SK-N-MC (cell line): ENCODE data around the gene CAPG.

Source experiments
- EZH2 ChIP-seq: fragments of 200-600 bp; sonication (generic); IDR thresholded peaks from one replicate; pipeline ENCODE4 v1.6.1; 2017; ENCODE audit warnings: antibody characterized with exemption
- POLR2AphosphoS5 ChIP-seq: IDR thresholded peaks from 2 replicates; pipeline ENCODE4 v1.6.1; 2012; ENCODE audit warnings: mild to moderate bottlenecking, low read depth, low read length, borderline replicate concordance

GRCh38 chr2:85440729-85441128 lies 30.6 kb upstream of the CAPG start:
- TF ChIP-seq EZH2 (no peak), POLR2AphosphoS5 (no peak)
